Measurements from ENCODE around the gene RTN4R. TPM values are rescaled to one million over a fixed set of nuclear protein-coding genes. Genes with fewer than 3 reads are reported as not detected.

RTN4R gene
- total and polyA plus RNA-seq, 9 of the 15 experiments (the other 6 are each of a cell fraction or from before 2014, with no cell fraction given) = 0.04 to 2.8 (median 1.4) TPM; not detected in 3

DNA sequence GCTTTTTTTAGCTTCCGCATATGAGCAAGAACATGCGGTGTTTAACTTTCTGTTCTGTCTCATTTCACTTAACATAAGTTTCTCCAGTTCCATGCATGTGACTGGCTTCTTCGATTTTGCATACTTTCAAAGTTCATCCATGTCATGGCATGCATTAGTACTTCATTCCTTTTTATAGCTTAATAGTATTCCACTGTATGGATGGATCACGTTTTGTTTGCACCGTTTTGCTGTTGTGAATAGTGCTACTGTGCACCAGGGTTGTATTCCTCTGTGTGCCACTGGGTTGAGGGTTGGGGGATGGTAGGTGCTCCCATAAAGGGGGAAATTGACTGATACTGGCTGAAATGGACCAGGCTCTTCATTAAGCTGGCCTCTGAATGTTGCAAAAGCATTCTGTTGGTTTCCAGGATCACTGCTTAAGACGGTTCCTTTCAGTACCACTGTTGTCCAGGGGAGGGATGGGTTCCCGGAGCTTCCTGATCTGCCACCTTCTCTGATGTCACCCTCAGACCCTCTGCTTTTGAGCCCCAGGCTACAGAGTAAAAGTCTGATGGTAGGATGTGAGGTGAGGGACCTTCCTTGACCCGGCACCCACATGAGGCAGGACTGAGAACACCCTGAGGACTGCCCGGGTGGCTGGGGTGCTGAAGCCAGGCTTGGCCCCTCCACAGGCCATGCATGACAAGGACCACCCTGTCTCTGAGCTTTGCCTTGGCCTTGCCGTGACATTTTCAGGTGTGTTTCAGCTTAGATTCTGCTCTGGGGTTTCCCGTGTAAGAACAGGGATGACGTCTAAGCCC, 27.3 kb upstream of the RTN4R start (continued):
- TF ChIP-seq HOXB6 (CRISPR knock-in tag; IDR thresholded peaks at IDR 0.05; ENCODE audit: borderline replicate concordance) (no peak), CBX1 (IDR thresholded peaks at IDR 0.05; ENCODE audit: low read depth) (no peak), TAF7 (tag; IDR thresholded peaks at IDR 0.05) (no peak), POLR2G (IDR thresholded peaks at IDR 0.05; ENCODE audit: low read depth, low read length) (no peak), ZFP1 (CRISPR knock-in tag; IDR thresholded peaks at IDR 0.05) (no peak), ATF1 (CRISPR knock-in tag; IDR thresholded peaks at IDR 0.05) (no peak), ATF1 (tag; IDR thresholded peaks at IDR 0.05) (peak; percentile 21; the same call in 1 of the 2 replicates), ZNF445 (CRISPR knock-in tag; IDR thresholded peaks at IDR 0.05; ENCODE audit: low read depth) (no peak), PCBP1 (IDR thresholded peaks at IDR 0.05; ENCODE audit: low read depth, low read length, poor library complexity, severe bottlenecking) (no peak), SAFB (IDR thresholded peaks at IDR 0.05; ENCODE audit: borderline replicate concordance, low read depth, low read length) (no peak), NCOR1 (IDR thresholded peaks at IDR 0.05) (no peak), SRSF3 (IDR thresholded peaks at IDR 0.05; ENCODE audit: insufficient read depth, low read length) (no peak), ZSCAN32 (CRISPR knock-in tag; IDR thresholded peaks at IDR 0.05) (no peak), ZNF584 (CRISPR knock-in tag; IDR thresholded peaks at IDR 0.05; ENCODE audit: low read depth) (no peak), PTBP1 (IDR thresholded peaks at IDR 0.05; ENCODE audit: low read depth, low read length) (no peak), ZNF140 (CRISPR knock-in tag; IDR thresholded peaks at IDR 0.05) (no peak), STAG1 (CRISPR knock-in tag; IDR thresholded peaks at IDR 0.05; ENCODE audit: borderline replicate concordance) (peak; percentile 69), SNIP1 (IDR thresholded peaks at IDR 0.05; ENCODE audit: low read depth) (no peak), GABPB1 (CRISPR knock-in tag; IDR thresholded peaks at IDR 0.05) (no peak), GTF2A2 (tag; IDR thresholded peaks at IDR 0.05) (no peak), TEAD1 (CRISPR knock-in tag; IDR thresholded peaks at IDR 0.05) (0 out of 4 replicates have a peak, but pooled peaks of 1 of the 2 experiments have one; percentile 8), BRF1 (IDR thresholded peaks at IDR 0.05; ENCODE audit: borderline replicate concordance, extremely low read depth, insufficient read length) (no peak), ZBED1 (IDR thresholded peaks at IDR 0.05) (no peak), FUS (optimal IDR thresholded peaks at IDR 0.05; ENCODE audit: low read depth, low read length) (no peak)
- TF ChIP-seq, protein P1, sequence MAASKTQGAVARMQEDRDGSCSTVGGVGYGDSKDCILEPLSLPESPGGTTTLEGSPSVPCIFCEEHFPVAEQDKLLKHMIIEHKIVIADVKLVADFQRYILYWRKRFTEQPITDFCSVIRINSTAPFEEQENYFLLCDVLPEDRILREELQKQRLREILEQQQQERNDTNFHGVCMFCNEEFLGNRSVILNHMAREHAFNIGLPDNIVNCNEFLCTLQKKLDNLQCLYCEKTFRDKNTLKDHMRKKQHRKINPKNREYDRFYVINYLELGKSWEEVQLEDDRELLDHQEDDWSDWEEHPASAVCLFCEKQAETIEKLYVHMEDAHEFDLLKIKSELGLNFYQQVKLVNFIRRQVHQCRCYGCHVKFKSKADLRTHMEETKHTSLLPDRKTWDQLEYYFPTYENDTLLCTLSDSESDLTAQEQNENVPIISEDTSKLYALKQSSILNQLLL (CRISPR knock-in tag; IDR thresholded peaks at IDR 0.05; ENCODE audit: borderline replicate concordance) = no peak
- TF ChIP-seq, protein P2, sequence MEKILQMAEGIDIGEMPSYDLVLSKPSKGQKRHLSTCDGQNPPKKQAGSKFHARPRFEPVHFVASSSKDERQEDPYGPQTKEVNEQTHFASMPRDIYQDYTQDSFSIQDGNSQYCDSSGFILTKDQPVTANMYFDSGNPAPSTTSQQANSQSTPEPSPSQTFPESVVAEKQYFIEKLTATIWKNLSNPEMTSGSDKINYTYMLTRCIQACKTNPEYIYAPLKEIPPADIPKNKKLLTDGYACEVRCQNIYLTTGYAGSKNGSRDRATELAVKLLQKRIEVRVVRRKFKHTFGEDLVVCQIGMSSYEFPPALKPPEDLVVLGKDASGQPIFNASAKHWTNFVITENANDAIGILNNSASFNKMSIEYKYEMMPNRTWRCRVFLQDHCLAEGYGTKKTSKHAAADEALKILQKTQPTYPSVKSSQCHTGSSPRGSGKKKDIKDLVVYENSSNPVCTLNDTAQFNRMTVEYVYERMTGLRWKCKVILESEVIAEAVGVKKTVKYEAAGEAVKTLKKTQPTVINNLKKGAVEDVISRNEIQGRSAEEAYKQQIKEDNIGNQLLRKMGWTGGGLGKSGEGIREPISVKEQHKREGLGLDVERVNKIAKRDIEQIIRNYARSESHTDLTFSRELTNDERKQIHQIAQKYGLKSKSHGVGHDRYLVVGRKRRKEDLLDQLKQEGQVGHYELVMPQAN (IDR thresholded peaks at IDR 0.05; ENCODE audit: borderline replicate concordance) = no peak
- TF ChIP-seq, protein P3, sequence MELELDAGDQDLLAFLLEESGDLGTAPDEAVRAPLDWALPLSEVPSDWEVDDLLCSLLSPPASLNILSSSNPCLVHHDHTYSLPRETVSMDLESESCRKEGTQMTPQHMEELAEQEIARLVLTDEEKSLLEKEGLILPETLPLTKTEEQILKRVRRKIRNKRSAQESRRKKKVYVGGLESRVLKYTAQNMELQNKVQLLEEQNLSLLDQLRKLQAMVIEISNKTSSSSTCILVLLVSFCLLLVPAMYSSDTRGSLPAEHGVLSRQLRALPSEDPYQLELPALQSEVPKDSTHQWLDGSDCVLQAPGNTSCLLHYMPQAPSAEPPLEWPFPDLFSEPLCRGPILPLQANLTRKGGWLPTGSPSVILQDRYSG (tag; conservative IDR thresholded peaks at IDR 0.05; ENCODE audit: low read depth) = no peak

Measured in K562 (cell line).